Mucosa of descending colon (tissue), 3 donors: Measurements from ENCODE around the gene TMEM234. TPM values are rescaled to one million over a fixed set of nuclear protein-coding genes. Genes with fewer than 3 reads are reported as not detected.

Source experiments
- ATAC-seq: fragments of 200-7000 bp; cut with Tn5 transposase; one replicate; pipeline ENCODE4 v1.9.1; 2020; ENCODE audit warnings: mild to moderate bottlenecking, moderate library complexity
- DNase-seq, 3 donors: peaks; one replicate each; pipeline ENCODE4 v3.0.0-alpha.2; 2020
- H3K36me3 ChIP-seq: fragments of 200-600 bp; one replicate; pipeline ENCODE4 v1.8.0; 2021; ENCODE audit warnings: low read depth, mild to moderate bottlenecking
- H3K4me1 ChIP-seq: fragments of 200-600 bp; one replicate; pipeline ENCODE4 v1.8.0; 2021; ENCODE audit warnings: low read depth, mild to moderate bottlenecking
- H3K4me3 ChIP-seq: fragments of 200-600 bp; one replicate; pipeline ENCODE4 v1.8.0; 2021; ENCODE audit warnings: mild to moderate bottlenecking
- H3K9me3 ChIP-seq: fragments of 200-600 bp; one replicate; pipeline ENCODE4 v1.8.0; 2021; ENCODE audit warnings: mild to moderate bottlenecking
- intact Hi-C, 2 donors: fragments of 100-400 bp; cut with DNase I in 1 of 2; cut with micrococcal nuclease in 1 of 2; formaldehyde crosslinking; loops; one replicate each; pipeline versions ENCODE4 v1.11.0 to v1.11.1; 2022; cut with DNase I, micrococcal nuclease
- total RNA-seq, 3 donors: library from RNA; stranded (reverse); fragmentation: NEBNext Ultra II Directional in 2 of 3; extraction: Animal tissue kit (Norgen Biotek cat#: 25700) in 2 of 3; gene quantifications; one replicate each; pipeline versions ENCODE4 v1.2.1 to v1.2.4, GENCODE V29; 2021 to 2023
- TF ChIP-seq, protein P1 (sequence below): fragments of 200-600 bp; IDR thresholded peaks from one replicate; pipeline ENCODE4 v1.8.0; 2022; ENCODE audit warnings: antibody characterized with exemption, mild to moderate bottlenecking
- donor health status: DM: no; HTN: no; CAD: no; lungs with moderate emphysema.
- donor health status: DM: no; HTN: no; CAD: no.
- donor health status: DM: no; HTN: yes; CAD: no.

The TMEM234 gene
- total RNA-seq, 3 donors from 2014 or later: 21.1 to 35.6 (median 28.0) TPM

DNA sequence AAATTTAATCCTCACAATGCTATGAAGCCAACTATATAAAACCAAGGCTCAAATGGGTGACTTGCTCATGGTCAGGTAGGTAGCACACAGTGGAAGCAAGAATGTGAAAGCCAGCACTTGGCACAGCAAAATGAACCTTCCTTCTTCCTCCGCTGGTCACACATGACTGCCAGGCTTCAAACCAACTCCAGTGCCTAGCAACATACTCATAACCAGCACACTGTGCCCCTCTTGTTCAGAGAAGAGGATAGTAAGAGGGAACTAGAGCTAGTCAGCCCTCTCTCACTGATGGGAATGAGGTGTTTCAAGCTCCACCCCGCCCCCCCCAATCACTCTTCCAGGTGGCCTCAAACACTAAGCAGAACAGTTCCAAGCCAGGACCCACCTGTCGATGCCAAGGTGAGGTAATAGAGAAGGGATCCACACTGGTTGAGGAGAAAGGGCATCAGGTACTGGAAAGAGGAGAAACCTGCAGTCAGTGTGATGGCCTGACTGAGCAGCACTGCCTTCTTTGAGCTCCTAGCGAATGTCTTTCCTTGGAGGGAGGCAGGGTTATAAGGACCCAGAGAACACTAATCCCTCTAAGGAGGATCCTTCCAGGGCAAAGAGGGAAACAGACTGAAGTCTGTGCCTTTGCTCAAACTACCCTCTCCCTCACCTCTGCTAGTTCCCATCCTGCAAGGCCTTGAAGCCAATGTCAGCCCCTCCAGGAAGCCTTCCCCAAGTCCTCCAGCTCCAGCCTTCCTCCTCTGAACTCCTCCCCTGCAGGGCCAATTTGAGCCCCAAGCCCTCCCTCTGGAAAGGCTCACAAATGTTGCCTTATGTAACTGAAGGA lies 1.2 kb downstream of the TMEM234 start:
- no peak for DNase-seq
- intact Hi-C loops: no loop called here
- TF ChIP-seq, protein P1, sequence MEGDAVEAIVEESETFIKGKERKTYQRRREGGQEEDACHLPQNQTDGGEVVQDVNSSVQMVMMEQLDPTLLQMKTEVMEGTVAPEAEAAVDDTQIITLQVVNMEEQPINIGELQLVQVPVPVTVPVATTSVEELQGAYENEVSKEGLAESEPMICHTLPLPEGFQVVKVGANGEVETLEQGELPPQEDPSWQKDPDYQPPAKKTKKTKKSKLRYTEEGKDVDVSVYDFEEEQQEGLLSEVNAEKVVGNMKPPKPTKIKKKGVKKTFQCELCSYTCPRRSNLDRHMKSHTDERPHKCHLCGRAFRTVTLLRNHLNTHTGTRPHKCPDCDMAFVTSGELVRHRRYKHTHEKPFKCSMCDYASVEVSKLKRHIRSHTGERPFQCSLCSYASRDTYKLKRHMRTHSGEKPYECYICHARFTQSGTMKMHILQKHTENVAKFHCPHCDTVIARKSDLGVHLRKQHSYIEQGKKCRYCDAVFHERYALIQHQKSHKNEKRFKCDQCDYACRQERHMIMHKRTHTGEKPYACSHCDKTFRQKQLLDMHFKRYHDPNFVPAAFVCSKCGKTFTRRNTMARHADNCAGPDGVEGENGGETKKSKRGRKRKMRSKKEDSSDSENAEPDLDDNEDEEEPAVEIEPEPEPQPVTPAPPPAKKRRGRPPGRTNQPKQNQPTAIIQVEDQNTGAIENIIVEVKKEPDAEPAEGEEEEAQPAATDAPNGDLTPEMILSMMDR: no peak
- Histone ChIP-seq H3K4me1 (peaks cover 33% of the 10 kb centered on the region), H3K4me3 (no peak overlapping the region), H3K36me3 (no peaks in the 10 kb centered on the region), H3K9me3 (no peaks in the 10 kb centered on the region)
- ATAC-seq: no peak

DNA sequence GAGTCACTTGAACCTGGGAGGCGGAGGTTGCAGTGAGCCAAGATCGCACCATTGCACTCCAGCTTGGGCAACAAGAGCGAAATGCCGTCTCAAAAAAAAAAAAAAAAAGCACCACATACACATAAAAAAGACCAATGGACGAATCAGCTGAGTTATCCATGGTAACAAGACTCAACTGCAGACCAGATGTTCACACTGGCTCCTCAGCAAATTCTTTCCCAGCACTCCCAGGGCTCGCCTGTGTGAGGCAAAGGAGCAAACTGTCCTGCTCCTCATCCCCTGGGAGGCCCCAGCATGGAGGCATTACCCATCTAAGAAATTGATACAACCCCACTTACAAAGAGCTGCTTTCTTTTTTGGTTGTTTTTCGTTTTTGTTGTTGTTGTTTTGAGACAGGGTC lies 3.1 kb downstream of the TMEM234 start:
- H3K4me3 ChIP-seq: no peak overlapping the region
- ATAC-seq (no peak), DNase-seq (no peak)
- no peaks in the 10 kb centered on the region for H3K9me3 ChIP-seq
- TF ChIP-seq, protein P1: no peak
- peaks cover 39% of the 10 kb centered on the region for H3K4me1 ChIP-seq
- no peaks in the 10 kb centered on the region for H3K36me3 ChIP-seq
- intact Hi-C loops: no loop called here

DNA sequence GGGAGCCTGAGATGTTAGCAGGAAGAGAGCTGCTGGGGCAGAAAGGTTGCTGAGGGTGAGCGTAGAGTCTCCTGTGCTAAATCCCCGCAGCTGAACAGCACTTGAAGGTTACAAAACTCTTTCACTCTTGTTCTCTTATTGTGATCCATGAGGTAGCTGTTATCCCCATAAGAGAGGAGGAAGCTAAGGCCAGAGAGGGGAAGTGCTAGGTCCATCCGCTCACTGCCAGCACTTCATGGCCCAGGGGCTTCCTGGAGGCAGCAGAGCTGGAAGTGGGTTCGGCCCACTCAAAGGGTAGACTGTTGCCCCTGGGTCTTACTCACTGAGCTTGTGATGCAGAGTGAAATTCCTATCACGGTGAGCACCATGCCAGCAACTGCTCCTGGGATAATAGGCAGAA lies 5.6 kb downstream of the TMEM234 start:
- Histone ChIP-seq H3K9me3 (no peaks in the 10 kb centered on the region), H3K36me3 (no peaks in the 10 kb centered on the region), H3K4me1 (peaks cover 27% of the 10 kb centered on the region), H3K4me3 (no peak overlapping the region)
- TF ChIP-seq, protein P1: no peak
- ATAC-seq (no peak), DNase-seq (no peak)
- intact Hi-C loops: no loop called here

DNA sequence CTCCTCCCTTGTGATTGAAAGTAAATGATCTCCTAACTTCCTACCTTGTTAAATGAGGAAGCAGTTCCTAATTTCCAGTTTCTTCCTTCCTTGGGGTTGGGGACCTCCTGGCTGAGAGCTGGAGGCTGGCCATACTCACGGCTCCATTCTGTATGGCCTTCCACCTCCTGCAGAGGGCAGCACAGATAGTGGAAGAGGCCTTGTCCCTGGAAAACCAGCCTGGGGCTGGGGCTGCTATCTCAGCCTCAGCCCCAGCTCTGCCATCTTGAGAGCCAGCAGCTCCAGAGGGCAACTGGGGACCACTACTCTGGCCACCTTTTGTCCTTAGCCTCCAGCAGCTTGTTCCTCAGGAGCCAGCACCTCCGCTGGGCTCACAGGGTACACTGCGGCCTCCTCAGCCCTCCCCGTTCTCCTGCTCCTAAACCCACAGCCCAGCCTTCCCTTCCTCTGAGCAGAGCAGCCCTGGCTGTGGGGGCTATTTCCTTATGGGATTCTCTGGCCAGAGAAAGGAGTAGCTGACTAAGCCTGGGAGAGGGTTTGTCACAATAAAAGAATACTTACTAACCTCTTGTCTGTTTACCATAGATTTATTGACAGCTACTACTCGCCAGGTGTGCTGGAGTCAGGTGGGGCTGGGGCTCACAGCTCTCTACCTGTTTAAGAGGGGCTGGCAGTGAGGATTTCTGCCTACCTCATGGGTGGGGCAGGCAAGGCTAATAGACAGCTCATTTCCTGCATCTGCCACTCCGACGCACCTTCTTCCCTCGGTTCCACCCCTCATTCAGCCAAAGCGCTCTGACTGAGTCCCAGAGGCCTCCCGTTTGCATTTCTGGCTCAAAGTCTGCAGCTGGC lies 6.3 kb downstream of the TMEM234 start:
- ATAC-seq (peak; percentile 87), DNase-seq (peak; percentile 77 to 83 (median 78))
- no peak overlapping the region for H3K4me3 ChIP-seq
- TF ChIP-seq, protein P1: peak; percentile 33
- no peaks in the 10 kb centered on the region for H3K9me3 ChIP-seq
- peaks cover 20% of the 10 kb centered on the region for H3K4me1 ChIP-seq
- no peaks in the 10 kb centered on the region for H3K36me3 ChIP-seq
- intact Hi-C loops: no loop called here

DNA sequence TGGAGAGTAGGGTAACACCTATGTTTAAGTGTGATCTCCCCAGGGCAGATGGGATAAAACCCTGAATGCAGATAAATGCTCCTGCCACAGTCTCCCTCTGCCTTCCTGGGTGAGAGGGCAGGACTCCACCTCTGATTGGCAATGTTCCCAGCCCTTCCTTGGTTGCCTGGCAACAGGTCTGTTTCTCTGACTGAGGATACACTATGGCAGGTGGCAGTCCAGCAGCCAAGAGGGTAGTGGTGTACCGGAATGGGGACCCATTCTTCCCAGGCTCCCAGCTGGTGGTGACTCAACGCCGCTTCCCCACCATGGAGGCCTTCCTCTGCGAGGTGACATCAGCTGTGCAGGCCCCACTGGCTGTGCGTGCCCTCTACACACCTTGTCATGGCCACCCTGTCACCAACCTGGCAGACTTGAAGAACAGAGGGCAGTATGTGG lies 13.2 kb downstream of the TMEM234 start, which contains the start of gene DCDC2B:
Gene DCDC2B, plus strand, starts transcription at position 199 of the 438 bp plus-strand sequence. Its CDS starts 5 bp downstream, at position 204.
- intact Hi-C loops: no loop called here
- DNase-seq: peak; percentile 89 to 96 (median 91)
- ATAC-seq: peak; percentile 81
- H3K9me3 ChIP-seq: no peaks in the 10 kb centered on the region
- TF ChIP-seq, protein P1: no peak
- peaks cover 16% of the 10 kb centered on the region for H3K4me1 ChIP-seq
- no peaks in the 10 kb centered on the region for H3K36me3 ChIP-seq
- no peak within 1 kb of the TSS for H3K4me3 ChIP-seq
